Measurements from ENCODE around the gene ARHGAP33. TPM values are rescaled to one million over a fixed set of nuclear protein-coding genes. Genes with fewer than 3 reads are reported as not detected.
A peak's percentile ranks its signal among the peaks of the same experiment; 100 is the strongest.

ARHGAP33 gene
- total and polyA plus RNA-seq, 7 donors = 0.68 to 4.0 (median 1.4) TPM

DNA sequence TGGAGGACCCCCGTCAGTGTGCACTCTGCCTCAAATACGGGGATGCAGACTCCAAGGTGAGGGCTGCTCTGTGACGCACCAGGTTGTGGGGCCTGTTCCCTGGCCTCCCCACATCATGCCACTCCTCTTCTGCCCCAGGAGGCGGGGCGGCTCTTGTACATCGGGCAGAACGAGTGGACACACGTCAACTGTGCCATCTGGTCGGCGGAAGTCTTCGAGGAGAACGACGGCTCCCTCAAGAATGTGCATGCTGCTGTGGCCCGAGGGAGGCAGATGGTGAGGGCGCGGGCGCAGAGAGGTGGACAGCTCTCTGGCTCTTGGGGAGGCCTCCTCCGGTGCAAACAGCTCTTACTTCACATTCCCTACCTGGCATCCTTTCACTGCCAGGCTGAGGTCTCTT lies 46.3 kb upstream of the ARHGAP33 start:
- Histone ChIP-seq H3K4me1 (no peaks in the 10 kb centered on the region), H3K4me3 (no peak overlapping the region), H3K9me3 (no peaks in the 10 kb centered on the region), H3K27me3 (ENCODE audit: insufficient read depth in 3 of 3, low read length in 2 of 3) (no peaks in the 10 kb centered on the region), H3K36me3 (ENCODE audit: insufficient read depth in 1 of 2, low read depth in 1 of 2) (peaks cover 19 to 99% of the 10 kb centered on the region in 2 donors), H3K27ac (no peak overlapping the region)
- TF ChIP-seq, protein P1, sequence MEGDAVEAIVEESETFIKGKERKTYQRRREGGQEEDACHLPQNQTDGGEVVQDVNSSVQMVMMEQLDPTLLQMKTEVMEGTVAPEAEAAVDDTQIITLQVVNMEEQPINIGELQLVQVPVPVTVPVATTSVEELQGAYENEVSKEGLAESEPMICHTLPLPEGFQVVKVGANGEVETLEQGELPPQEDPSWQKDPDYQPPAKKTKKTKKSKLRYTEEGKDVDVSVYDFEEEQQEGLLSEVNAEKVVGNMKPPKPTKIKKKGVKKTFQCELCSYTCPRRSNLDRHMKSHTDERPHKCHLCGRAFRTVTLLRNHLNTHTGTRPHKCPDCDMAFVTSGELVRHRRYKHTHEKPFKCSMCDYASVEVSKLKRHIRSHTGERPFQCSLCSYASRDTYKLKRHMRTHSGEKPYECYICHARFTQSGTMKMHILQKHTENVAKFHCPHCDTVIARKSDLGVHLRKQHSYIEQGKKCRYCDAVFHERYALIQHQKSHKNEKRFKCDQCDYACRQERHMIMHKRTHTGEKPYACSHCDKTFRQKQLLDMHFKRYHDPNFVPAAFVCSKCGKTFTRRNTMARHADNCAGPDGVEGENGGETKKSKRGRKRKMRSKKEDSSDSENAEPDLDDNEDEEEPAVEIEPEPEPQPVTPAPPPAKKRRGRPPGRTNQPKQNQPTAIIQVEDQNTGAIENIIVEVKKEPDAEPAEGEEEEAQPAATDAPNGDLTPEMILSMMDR (IDR thresholded peaks at IDR 0.05) = no peak
- WGBS, 3 donors = 85 to 88% (median 87%) methylated on average over 18 of the region's 18 CpGs
- intact Hi-C loops (cut with DNase I) = no loop called here
- DNase-seq = peak in 1 of 2 donors; percentile 40
- ATAC-seq = no peak

GRCh38 chr19:35729763-35730162 lies 45.6 kb upstream of the ARHGAP33 start:
- no peak for ATAC-seq
- H3K4me1 ChIP-seq = no peaks in the 10 kb centered on the region
- H3K9me3 ChIP-seq = no peaks in the 10 kb centered on the region
- intact Hi-C loops (cut with DNase I) = no loop called here
- no peaks in the 10 kb centered on the region for H3K27me3 ChIP-seq (ENCODE audit: insufficient read depth in 3 of 3, low read length in 2 of 3)
- peaks cover 16 to 99% of the 10 kb centered on the region in 2 donors for H3K36me3 ChIP-seq (ENCODE audit: insufficient read depth in 1 of 2, low read depth in 1 of 2)
- TF ChIP-seq, protein P1 (IDR thresholded peaks at IDR 0.05) = no peak
- WGBS, 3 donors = 91 to 95% (median 92%) methylated on average over 11 of the region's 11 CpGs
- H3K4me3 ChIP-seq = no peak overlapping the region
- DNase-seq = peak in 1 of 2 donors; percentile 47
- no peak overlapping the region for H3K27ac ChIP-seq

GRCh38 chr19:35730326-35730725 lies 45.0 kb upstream of the ARHGAP33 start:
- Histone ChIP-seq H3K4me3 (no peak overlapping the region), H3K4me1 (no peaks in the 10 kb centered on the region), H3K27me3 (ENCODE audit: insufficient read depth in 3 of 3, low read length in 2 of 3) (no peaks in the 10 kb centered on the region), H3K27ac (no peak overlapping the region), H3K36me3 (ENCODE audit: insufficient read depth in 1 of 2, low read depth in 1 of 2) (peaks cover 16 to 99% of the 10 kb centered on the region in 2 donors), H3K9me3 (no peaks in the 10 kb centered on the region)
- ATAC-seq (no peak), DNase-seq (peak in 1 of 2 donors; percentile 50)
- TF ChIP-seq, protein P1 (IDR thresholded peaks at IDR 0.05) = no peak
- intact Hi-C loops (cut with DNase I) = no loop called here
- 92 to 95% (median 94%) methylated on average over 18 of the region's 18 CpGs for WGBS, 3 donors

GRCh38 chr19:35731353-35731752 lies 44.0 kb upstream of the ARHGAP33 start:
- Histone ChIP-seq H3K9me3 (no peaks in the 10 kb centered on the region), H3K36me3 (ENCODE audit: insufficient read depth in 1 of 2, low read depth in 1 of 2) (peaks cover 8 to 99% of the 10 kb centered on the region in 2 donors), H3K4me1 (no peaks in the 10 kb centered on the region), H3K4me3 (no peak overlapping the region), H3K27me3 (ENCODE audit: insufficient read depth in 3 of 3, low read length in 2 of 3) (no peaks in the 10 kb centered on the region), H3K27ac (no peak overlapping the region)
- DNase-seq (peak in 1 of 2 donors; percentile 30), ATAC-seq (no peak)
- TF ChIP-seq, protein P1 (IDR thresholded peaks at IDR 0.05) = no peak
- intact Hi-C loops (cut with DNase I) = no loop called here
- 83 to 90% (median 89%) methylated on average over 9 of the region's 9 CpGs for WGBS, 3 donors

DNA sequence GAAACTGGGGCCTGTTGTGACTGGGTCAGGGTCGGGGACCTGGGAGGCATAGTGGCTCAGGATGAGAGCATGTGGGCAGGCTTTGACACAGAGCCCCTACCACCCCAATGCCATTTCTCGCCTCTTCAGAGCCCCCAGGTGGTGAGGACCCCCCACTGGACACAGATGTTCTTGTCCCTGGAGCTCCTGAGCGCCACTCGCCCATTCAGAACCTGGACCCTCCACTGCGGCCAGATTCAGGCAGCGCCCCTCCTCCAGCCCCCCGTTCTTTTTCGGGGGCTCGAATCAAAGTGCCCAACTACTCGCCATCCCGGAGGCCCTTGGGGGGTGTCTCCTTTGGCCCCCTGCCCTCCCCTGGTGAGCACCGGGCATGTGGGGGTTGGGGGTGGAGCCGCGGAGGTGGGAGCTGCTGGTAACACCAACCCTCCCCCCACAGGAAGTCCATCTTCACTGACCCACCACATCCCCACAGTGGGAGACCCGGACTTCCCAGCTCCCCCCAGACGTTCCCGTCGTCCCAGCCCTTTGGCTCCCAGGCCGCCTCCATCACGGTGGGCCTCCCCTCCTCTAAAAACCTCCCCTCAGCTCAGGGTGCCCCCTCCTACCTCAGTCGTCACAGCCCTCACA lies 43.5 kb upstream of the ARHGAP33 start:
- Histone ChIP-seq H3K4me1 (no peaks in the 10 kb centered on the region), H3K9me3 (no peaks in the 10 kb centered on the region), H3K4me3 (no peak overlapping the region), H3K27ac (no peak overlapping the region), H3K36me3 (ENCODE audit: insufficient read depth in 1 of 2, low read depth in 1 of 2) (peaks cover 8 to 99% of the 10 kb centered on the region in 2 donors), H3K27me3 (ENCODE audit: insufficient read depth in 3 of 3, low read length in 2 of 3) (no peaks in the 10 kb centered on the region)
- TF ChIP-seq, protein P1 (IDR thresholded peaks at IDR 0.05) = no peak
- no peak for ATAC-seq
- no peak for DNase-seq
- WGBS, 3 donors = 81 to 85% (median 85%) methylated on average over 19 to 21 of the region's 21 CpGs
- intact Hi-C loops (cut with DNase I) = no loop called here
